SK-N-DZ (cell line): Measurements from ENCODE around the gene TLR7.

ENCODE experiments used
- DNase-seq: peaks from one replicate; pipeline ENCODE4 v3.0.0-alpha.2; 2015; ENCODE audit warnings: low spot score

Gene TLR7

DNA sequence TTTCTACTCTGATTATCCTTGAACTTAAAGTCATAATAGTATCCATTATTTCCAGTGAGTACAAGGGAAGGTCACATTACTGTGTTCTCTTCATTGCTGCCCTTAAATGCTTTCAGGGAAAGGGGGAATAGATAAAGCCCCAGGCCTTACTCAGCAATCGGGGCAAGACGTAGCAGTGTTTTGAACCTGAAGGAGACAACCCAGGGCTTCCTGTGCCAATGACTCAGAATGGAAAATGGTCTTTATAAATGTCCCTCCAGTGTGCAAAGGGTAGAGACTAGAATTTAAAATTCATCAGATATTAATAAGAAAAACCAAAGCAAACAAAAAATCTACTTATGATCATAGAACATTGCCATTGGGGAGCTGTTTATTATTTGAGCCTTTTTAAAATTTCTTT lies 63.3 kb downstream of the TLR7 start:
- no peak for DNase-seq

DNA sequence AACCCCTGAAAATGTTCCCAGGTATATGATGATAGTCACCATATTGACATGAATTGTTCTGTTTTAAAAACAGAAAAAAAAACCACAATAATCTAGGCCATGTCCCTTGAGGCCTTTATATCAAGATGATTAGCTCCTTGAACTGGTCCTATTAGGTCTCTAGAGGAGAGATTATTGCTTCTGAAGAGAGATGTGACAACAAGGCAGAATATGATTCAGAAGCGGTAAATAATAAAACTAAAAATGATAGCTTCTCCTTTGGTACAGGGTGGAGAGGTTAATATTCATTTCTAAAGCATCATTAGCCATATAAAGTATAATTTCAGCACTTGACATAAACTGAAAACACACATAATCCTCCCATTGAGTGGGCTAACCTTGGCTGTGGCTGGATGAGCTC lies 65.4 kb downstream of the TLR7 start:
- no peak for DNase-seq

GRCh38 chrX:12934850-12935249 lies 68.0 kb downstream of the TLR7 start:
- DNase-seq: no peak

GRCh38 chrX:12936947-12937346 lies 70.1 kb downstream of the TLR7 start:
- no peak for DNase-seq
